ENCODE results near the gene RAC2.

DNA sequence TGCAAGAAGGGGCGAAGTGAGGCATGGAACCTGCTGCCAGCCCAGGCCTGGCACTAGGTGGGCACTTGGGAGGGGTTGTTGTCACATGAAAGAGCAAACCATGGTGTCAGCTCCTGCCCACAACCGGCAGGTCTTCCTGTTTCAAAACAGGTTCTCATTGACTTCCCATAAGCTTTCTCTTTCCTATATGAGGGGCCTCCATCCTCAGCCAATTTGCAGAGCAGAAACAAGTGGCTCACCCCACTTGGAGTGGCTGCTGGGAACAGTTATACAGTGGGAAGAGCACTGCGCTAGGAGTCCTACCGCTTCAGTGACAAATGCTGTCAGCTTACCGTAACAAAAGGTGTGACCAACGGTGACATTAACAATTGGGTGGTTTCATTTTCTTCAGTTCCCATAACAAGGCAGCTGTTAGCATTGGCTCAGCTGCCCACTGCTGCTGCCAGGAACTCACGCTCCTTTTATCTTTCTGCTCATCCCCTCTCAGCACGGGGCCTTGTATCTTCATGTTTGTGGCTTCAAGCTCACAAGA lies 21.6 kb downstream of the RAC2 start:
- no peak for TF ChIP-seq POLR2A (IDR thresholded peaks at IDR 0.05)
- TF ChIP-seq, protein P1, sequence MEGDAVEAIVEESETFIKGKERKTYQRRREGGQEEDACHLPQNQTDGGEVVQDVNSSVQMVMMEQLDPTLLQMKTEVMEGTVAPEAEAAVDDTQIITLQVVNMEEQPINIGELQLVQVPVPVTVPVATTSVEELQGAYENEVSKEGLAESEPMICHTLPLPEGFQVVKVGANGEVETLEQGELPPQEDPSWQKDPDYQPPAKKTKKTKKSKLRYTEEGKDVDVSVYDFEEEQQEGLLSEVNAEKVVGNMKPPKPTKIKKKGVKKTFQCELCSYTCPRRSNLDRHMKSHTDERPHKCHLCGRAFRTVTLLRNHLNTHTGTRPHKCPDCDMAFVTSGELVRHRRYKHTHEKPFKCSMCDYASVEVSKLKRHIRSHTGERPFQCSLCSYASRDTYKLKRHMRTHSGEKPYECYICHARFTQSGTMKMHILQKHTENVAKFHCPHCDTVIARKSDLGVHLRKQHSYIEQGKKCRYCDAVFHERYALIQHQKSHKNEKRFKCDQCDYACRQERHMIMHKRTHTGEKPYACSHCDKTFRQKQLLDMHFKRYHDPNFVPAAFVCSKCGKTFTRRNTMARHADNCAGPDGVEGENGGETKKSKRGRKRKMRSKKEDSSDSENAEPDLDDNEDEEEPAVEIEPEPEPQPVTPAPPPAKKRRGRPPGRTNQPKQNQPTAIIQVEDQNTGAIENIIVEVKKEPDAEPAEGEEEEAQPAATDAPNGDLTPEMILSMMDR (IDR thresholded peaks at IDR 0.05), result no peak
